Endothelial cell of umbilical vein (primary cell): ENCODE measurements around the gene WRNIP1. TPM values are rescaled to one million over a fixed set of nuclear protein-coding genes. Genes with fewer than 3 reads are reported as not detected.

Experiments
- BruUV-seq: library from RNA; stranded (reverse); fragments of 400-500 nt; replicated peaks from 2 replicates; lab custom pipeline; 2021; lab: Mats Ljungman, UMichigan
- CTCF ChIA-PET: fragments of 300-600, 350-600 bp; sonication (Branson Sonifier 250); formaldehyde crosslinking; loops from one replicate; lab custom pipeline; 2021; ENCODE audit warnings: antibody characterized with exemption, inconsistent platforms; lab: Charles Lee
- POLR2A ChIA-PET: fragments of 300-600, 350-600 bp; sonication (Branson Sonifier 250); formaldehyde crosslinking; loops from one replicate; lab custom pipeline; 2021; ENCODE audit warnings: antibody characterized with exemption, inconsistent platforms; lab: Charles Lee
- DNase-seq: peaks from one replicate; pipeline ENCODE4 v3.0.0-alpha.2; 2011; ENCODE audit warnings: low read depth, low spot score
- FAIRE-seq: peaks from 2 replicates; lab custom pipeline; 2011; peaks lifted over from hg19 to GRCh38; lab: Jason Lieb, UNC
- H2AFZ ChIP-seq: 2 replicates; pipeline ENCODE4 v1.6.0; 2012; ENCODE audit warnings: low read depth, low read length, control low read depth, inconsistent platforms
- H3K27ac ChIP-seq: 2 replicates; pipeline ENCODE4 v1.5.1; 2011; ENCODE audit warnings: low read depth, mild to moderate bottlenecking, control low read depth, low read length, moderate library complexity; ENCODE audit not compliant: insufficient read depth
- H3K27me3 ChIP-seq, 2 experiments: 2 replicates each; pipeline versions ENCODE4 v1.6.0 to v1.6.1; 2011; ENCODE audit warnings: low read length in 2 of 2, mixed read lengths in 1 of 2; ENCODE audit not compliant: control insufficient read depth in 2 of 2, insufficient read depth in 2 of 2
- H3K36me3 ChIP-seq, 2 experiments: 2 replicates in 1 of 2; 3 replicates in 1 of 2; pipeline ENCODE4 v1.5.1; 2011; ENCODE audit warnings: low read length in 2 of 2, mild to moderate bottlenecking in 1 of 2, moderate library complexity in 1 of 2; ENCODE audit not compliant: control insufficient read depth in 2 of 2, insufficient read depth in 2 of 2; ENCODE audit errors: extremely low read depth in 1 of 2
- H3K4me1 ChIP-seq: 3 replicates; pipeline ENCODE4 v1.5.1; 2011; ENCODE audit warnings: mild to moderate bottlenecking, low read length; ENCODE audit not compliant: control insufficient read depth, insufficient read depth; ENCODE audit errors: extremely low read depth
- H3K4me2 ChIP-seq: 2 replicates; pipeline ENCODE4 v1.6.1; 2011; ENCODE audit warnings: low read length, control low read depth, mixed read lengths; ENCODE audit not compliant: insufficient read depth
- H3K4me3 ChIP-seq, 3 experiments: fragments of 200-600 bp in 1 of 3; sonication (generic), shearing (Covaris generic) in 1 of 3; replicated peaks in 1 of 3; 2 replicates each; pipeline ENCODE4 v1.5.1; 2011 to 2016; ENCODE audit warnings: control low read depth in 3 of 3, low read length in 3 of 3, mild to moderate bottlenecking in 2 of 3, inconsistent platforms in 1 of 3, low read depth in 1 of 3, moderate library complexity in 1 of 3; ENCODE audit not compliant: insufficient read depth in 1 of 3
- H3K79me2 ChIP-seq: 2 replicates; pipeline ENCODE4 v1.6.0; 2012; ENCODE audit warnings: low read length, inconsistent platforms; ENCODE audit not compliant: control insufficient read depth, insufficient read depth
- H3K9ac ChIP-seq: replicated peaks from 2 replicates; pipeline ENCODE3; 2011; ENCODE audit warnings: low read length, control low read depth; ENCODE audit not compliant: insufficient read depth; ENCODE audit errors: extremely low read depth
- H3K9me1 ChIP-seq: replicated peaks from 3 replicates; pipeline ENCODE4 v1.6.0; 2011; ENCODE audit warnings: mild to moderate bottlenecking, low read length; ENCODE audit not compliant: control insufficient read depth, insufficient read depth; ENCODE audit errors: extremely low read depth
- H3K9me3 ChIP-seq: replicated peaks from 2 replicates; pipeline ENCODE4 v1.5.1; 2012; ENCODE audit warnings: low read length, inconsistent platforms; ENCODE audit not compliant: control insufficient read depth, insufficient read depth
- H4K20me1 ChIP-seq: replicated peaks from 2 replicates; pipeline ENCODE3; 2011; ENCODE audit warnings: mild to moderate bottlenecking, low read length; ENCODE audit not compliant: control insufficient read depth, insufficient read depth; ENCODE audit errors: extremely low read depth
- CTCF ChIP-seq, 2 donors: IDR thresholded peaks; 1 replicate in 1 of 2; 2 replicates in 1 of 2; pipeline ENCODE4 v1.5.1; 2011; ENCODE audit warnings: low read length in 2 of 2, mild to moderate bottlenecking in 2 of 2, moderate library complexity in 2 of 2, control low read depth in 1 of 2, inconsistent platforms in 1 of 2, low read depth in 1 of 2; ENCODE audit not compliant: insufficient read depth in 1 of 2; ENCODE audit errors: extremely low read depth in 1 of 2
- EZH2 ChIP-seq: IDR thresholded peaks from 2 replicates; pipeline ENCODE4 v1.6.1; 2012; ENCODE audit warnings: borderline replicate concordance, low read depth, mild to moderate bottlenecking, moderate library complexity, low read length, inconsistent platforms; ENCODE audit not compliant: severe bottlenecking
- FOS ChIP-seq: IDR thresholded peaks from 2 replicates; pipeline ENCODE4 v1.6.1; 2011; ENCODE audit warnings: mild to moderate bottlenecking, low read length, moderate library complexity, borderline replicate concordance; ENCODE audit not compliant: insufficient read depth
- GATA2 ChIP-seq: IDR thresholded peaks from 2 replicates; pipeline ENCODE4 v1.7.0; 2011; ENCODE audit warnings: low read depth, mild to moderate bottlenecking, moderate library complexity, mixed read lengths, low read length; ENCODE audit not compliant: insufficient read length, insufficient read depth
- JUN ChIP-seq: IDR thresholded peaks from 2 replicates; pipeline ENCODE4 v1.6.1; 2011; ENCODE audit warnings: borderline replicate concordance, low read depth; ENCODE audit not compliant: insufficient read length, insufficient read depth
- MAX ChIP-seq: IDR thresholded peaks from 2 replicates; pipeline ENCODE4 v1.6.1; 2011; ENCODE audit not compliant: insufficient read depth, insufficient read length
- MYC ChIP-seq: IDR thresholded peaks from one replicate; pipeline ENCODE4 v1.6.1; 2011; ENCODE audit warnings: mild to moderate bottlenecking, low read depth, low read length
- POLR2A ChIP-seq: IDR thresholded peaks from 2 replicates; pipeline ENCODE4 v1.6.1; 2012; ENCODE audit warnings: low read depth, mild to moderate bottlenecking, control low read depth, low read length
- POLR2AphosphoS5 ChIP-seq: IDR thresholded peaks from 2 replicates; pipeline ENCODE4 v1.6.1; 2012; ENCODE audit warnings: low read depth, mild to moderate bottlenecking, control low read depth, low read length, moderate library complexity; ENCODE audit not compliant: insufficient read depth
- dilution Hi-C: fragments of 300-500 bp; cut with MboI; formaldehyde crosslinking; loops from one replicate; pipeline ENCODE4 v1.15.0; 2019; ENCODE audit warnings: low sequenced_read_pairs; ENCODE audit not compliant: extremely low pct_ligation_motif_present
- intact Hi-C: fragments of 100-400 bp; cut with micrococcal nuclease; formaldehyde crosslinking; loops from one replicate; pipeline ENCODE4 v1.10.0; 2022
- polyA plus RNA-seq, 4 experiments: library from polyadenylated mRNA; depleted of rRNA in 3 of 4; stranded (reverse) in 3 of 4; unstranded in 1 of 4; fragments of >200 nt; gene quantifications; 2 replicates each; pipeline versions ENCODE4 v1.2.1 to v1.2.3, GENCODE V29; 2011 to 2012; ENCODE audit warnings: missing spikeins in 1 of 4
- total RNA-seq: library from RNA; stranded (reverse); gene quantifications from 2 replicates; pipeline ENCODE4 v1.2.3, GENCODE V29; 2021

The WRNIP1 gene
- total and polyA plus RNA-seq, 2 donors (not counting 3 experiments of a cell fraction or from before 2014, with no cell fraction given): 50.1 to 68.9 TPM

GRCh38 chr6:2791450-2791974 is 26.3 kb downstream of the WRNIP1 start:
- H3K36me3 ChIP-seq: peaks cover 0 to 6% of the 10 kb centered on the region in 2 experiments
- H3K4me3 ChIP-seq: no peak overlapping the region
- no peak overlapping the region for H2AFZ ChIP-seq
- H3K79me2 ChIP-seq: peaks cover 6% of the 10 kb centered on the region
- TF ChIP-seq GATA2 (no peak), EZH2 (no peak), CTCF (IDR thresholded peaks at IDR 0.05; ENCODE audit: extremely low read depth in 1 of 2, insufficient read depth in 1 of 2, low read depth in 1 of 2, low read length in 2 of 2) (no peak), JUN (no peak), POLR2A (no peak), MAX (no peak), FOS (no peak), MYC (no peak), POLR2AphosphoS5 (no peak)
- H3K27me3 ChIP-seq: no peaks in the 10 kb centered on the region
- ChIA-PET CTCF (interaction anchor here (0.6 to 4.4 kb wide), 54 partner anchors 9 to 211 kb away, joined by 3 to 262 read pairs (median 6); partner anchors contain the start of genes MYLK4, SERPINB1, SERPINB6 and SERPINB9), POLR2A (interaction anchor here (1.0 to 2.2 kb wide), 3 partner anchors 27 to 112 kb away, joined by 3 to 6 read pairs (median 5); partner anchors contain the start of gene SERPINB9)
- no peaks in the 10 kb centered on the region for H3K9me3 ChIP-seq
- intact Hi-C loops (loop anchor here (1.0 kb wide), 8 partner anchors 27 to 263 kb away; partner anchors contain the start of gene SERPINB1), dilution Hi-C loops (no loop called here)
- no peaks in the 10 kb centered on the region for H3K9me1 ChIP-seq
- H3K4me1 ChIP-seq: peaks cover 5% of the 10 kb centered on the region
- H3K9ac ChIP-seq: no peak overlapping the region
- H3K4me2 ChIP-seq: no peak overlapping the region
- no peak overlapping the region for H3K27ac ChIP-seq
- no TSS peak for BruUV-seq
- DNase-seq: no peak
- no peaks in the 10 kb centered on the region for H4K20me1 ChIP-seq
- no peak for FAIRE-seq
